BE2C (cell line): ENCODE results near the gene BLVRB.
"Not testable (repeated sequence)": the region's sequence is repeated elsewhere in the genome, so short reads cannot be mapped to it uniquely, and the experiment has no call there.

ENCODE experiments used
- DNase-seq: peaks from one replicate; pipeline ENCODE4 v3.0.0-alpha.2; 2020
- H3K27me3 ChIP-seq: fragments of 250-450 bp; sonication (Bioruptor Pico); 2 replicates; pipeline ENCODE4 v1.5.1; 2020; ENCODE audit warnings: mild to moderate bottlenecking
- H3K36me3 ChIP-seq: fragments of 250-450 bp; sonication (Bioruptor Pico); 2 replicates; pipeline ENCODE4 v1.5.1; 2020; ENCODE audit warnings: mild to moderate bottlenecking
- H3K4me1 ChIP-seq: fragments of 250-450 bp; sonication (Bioruptor Pico); 2 replicates; pipeline ENCODE4 v1.5.1; 2020
- H3K4me3 ChIP-seq: 2 replicates; pipeline ENCODE4 v1.5.1; 2011; ENCODE audit warnings: low read depth, low read length
- H3K9me3 ChIP-seq: fragments of 250-450 bp; sonication (Bioruptor Pico); 2 replicates; pipeline ENCODE4 v1.5.1; 2020
- TF ChIP-seq, protein P1 (sequence below): IDR thresholded peaks from 2 replicates; pipeline ENCODE4 v1.5.1; 2012; ENCODE audit warnings: mild to moderate bottlenecking, low read depth, low read length

The BLVRB gene

DNA sequence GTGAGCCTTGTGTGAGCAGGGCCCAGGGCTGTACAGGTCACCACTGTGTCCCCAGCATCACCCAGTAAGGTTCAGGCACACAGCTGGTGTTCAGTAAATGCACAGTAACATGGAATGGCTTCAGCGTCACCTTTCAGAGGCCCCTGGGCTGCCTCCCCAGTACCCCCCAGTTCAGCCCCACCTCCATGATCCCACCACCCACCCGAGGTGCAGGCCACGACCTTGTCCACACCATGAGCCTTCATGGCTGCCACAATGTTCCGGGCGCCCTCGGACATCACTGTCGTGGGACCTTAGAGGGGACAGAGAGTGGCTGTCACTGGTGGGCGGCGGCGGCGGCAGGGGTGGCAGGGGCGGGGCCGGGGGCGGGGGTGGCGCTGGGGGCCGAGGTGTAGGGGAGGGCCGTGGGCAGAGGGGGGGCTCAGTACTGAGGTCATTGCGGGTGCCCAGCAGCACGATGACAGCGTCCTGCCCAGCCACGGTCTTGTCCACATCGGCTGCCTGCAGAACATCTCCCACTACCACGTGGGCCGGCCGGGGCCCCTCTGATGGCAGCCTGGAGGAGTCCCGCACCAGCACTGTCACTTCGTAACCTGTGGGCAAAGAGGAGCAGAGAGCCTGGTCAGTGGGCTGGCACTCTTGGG lies 7.5 kb downstream of the BLVRB start:
- Histone ChIP-seq H3K27me3 (no peaks in the 10 kb centered on the region), H3K9me3 (no peaks in the 10 kb centered on the region), H3K4me1 (no peaks in the 10 kb centered on the region), H3K36me3 (no peaks in the 10 kb centered on the region), H3K4me3 (no peak overlapping the region)
- no peak for DNase-seq
- TF ChIP-seq, protein P1, sequence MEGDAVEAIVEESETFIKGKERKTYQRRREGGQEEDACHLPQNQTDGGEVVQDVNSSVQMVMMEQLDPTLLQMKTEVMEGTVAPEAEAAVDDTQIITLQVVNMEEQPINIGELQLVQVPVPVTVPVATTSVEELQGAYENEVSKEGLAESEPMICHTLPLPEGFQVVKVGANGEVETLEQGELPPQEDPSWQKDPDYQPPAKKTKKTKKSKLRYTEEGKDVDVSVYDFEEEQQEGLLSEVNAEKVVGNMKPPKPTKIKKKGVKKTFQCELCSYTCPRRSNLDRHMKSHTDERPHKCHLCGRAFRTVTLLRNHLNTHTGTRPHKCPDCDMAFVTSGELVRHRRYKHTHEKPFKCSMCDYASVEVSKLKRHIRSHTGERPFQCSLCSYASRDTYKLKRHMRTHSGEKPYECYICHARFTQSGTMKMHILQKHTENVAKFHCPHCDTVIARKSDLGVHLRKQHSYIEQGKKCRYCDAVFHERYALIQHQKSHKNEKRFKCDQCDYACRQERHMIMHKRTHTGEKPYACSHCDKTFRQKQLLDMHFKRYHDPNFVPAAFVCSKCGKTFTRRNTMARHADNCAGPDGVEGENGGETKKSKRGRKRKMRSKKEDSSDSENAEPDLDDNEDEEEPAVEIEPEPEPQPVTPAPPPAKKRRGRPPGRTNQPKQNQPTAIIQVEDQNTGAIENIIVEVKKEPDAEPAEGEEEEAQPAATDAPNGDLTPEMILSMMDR: no peak

DNA sequence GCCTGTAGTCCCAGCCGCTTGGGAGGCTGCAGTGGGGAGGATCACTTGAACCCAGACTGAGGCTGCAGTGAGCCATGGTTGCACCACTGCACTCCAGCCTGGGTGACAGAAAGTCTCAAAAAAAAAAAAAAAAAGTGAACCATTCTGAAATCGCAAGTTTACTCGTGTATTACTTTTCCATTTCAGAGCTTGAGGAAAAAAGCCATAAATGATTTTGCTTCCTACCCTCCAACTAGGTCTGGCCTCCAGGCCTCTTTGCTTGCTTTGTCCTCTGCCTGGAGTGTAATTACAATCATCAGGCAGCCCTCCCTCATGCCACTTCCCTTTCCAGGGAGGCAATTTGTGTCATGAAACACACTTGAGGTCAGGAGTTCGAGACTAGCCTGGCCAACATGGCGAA lies 8.5 kb downstream of the BLVRB start:
- Histone ChIP-seq H3K4me3 (no peak overlapping the region), H3K27me3 (no peaks in the 10 kb centered on the region), H3K9me3 (no peaks in the 10 kb centered on the region), H3K4me1 (no peaks in the 10 kb centered on the region), H3K36me3 (no peaks in the 10 kb centered on the region)
- TF ChIP-seq, protein P1: no peak
- DNase-seq: no peak

DNA sequence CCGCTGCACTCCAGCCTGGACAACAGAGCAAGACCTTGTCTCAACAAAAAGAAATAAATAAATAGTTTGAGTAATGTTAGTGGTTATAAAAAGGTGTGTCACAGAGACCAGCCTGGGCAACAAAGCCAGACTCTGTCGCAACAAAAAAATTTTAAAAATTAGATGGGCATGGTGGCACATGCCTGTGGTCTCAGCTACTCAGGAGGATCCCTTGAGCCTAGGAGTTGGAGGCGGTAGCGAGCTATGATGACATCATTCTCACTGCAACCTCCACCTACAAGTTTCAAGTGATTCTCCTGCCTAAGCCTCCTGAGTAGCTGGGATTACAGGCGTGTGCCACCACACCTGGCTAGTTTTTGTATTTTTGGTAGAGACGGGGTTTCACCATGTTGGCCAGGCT lies 11.6 kb downstream of the BLVRB start:
- H3K4me1 ChIP-seq, H3K4me3 ChIP-seq, H3K36me3 ChIP-seq, H3K27me3 ChIP-seq, DNase-seq, H3K9me3 ChIP-seq: not testable (repeated sequence)

DNA sequence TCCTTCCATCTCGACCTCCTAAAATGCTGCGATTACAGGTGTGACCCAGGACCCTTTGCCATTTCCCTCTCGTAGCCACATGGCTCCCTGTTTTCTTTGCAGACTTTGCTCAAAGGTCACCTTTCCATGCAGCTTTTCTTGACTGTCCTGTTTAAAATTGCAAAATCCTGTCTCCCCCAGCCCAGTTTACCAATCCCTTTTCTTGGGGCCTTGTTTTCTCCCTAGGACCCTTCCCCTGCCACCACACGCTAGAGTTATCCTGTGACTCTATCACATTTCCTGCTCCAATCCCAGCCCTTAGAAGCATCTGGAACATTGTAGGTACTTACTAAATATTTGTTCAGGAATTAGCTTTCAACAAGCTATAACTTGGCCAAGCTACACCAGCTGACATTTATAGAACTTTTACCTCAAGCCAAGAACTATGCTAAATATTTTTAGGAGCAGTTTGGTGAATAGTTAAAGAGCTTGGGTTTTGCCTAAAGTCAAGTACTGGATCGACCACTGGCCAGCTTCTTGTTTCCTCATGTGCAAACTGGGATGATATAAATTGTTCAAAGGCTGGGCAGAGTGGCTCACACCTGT lies 12.3 kb downstream of the BLVRB start:
- DNase-seq: no peak
- H3K36me3 ChIP-seq: no peaks in the 10 kb centered on the region
- TF ChIP-seq, protein P1: no peak

DNA sequence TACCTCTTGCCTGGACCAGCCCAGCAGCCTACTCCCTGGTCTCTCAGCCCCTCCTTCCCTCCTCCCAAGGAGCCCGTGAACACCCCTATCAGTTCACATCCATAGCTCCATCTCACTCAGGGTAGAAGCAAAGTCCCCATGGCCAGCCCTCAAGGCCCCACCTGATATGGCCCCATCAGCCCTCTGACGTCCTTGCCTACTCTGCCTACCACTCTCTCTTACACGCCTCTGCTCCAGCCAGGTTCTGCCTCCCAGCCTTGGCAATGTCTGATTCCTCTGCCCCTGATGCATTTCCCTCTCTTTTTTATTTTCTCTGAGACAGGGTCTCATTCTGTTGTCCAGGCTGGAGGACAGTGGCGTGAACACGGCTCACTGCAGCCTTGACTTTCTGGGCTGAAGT lies 13.5 kb downstream of the BLVRB start:
- Histone ChIP-seq H3K27me3 (no peaks in the 10 kb centered on the region), H3K4me1 (no peaks in the 10 kb centered on the region), H3K9me3 (no peaks in the 10 kb centered on the region), H3K4me3 (no peak overlapping the region), H3K36me3 (no peaks in the 10 kb centered on the region)
- TF ChIP-seq, protein P1: no peak
- no peak for DNase-seq

More for the DNA sequence above, 12.3 kb downstream of the BLVRB start:
- H3K4me3 ChIP-seq: no peak overlapping the region
- no peaks in the 10 kb centered on the region for H3K4me1 ChIP-seq
- no peaks in the 10 kb centered on the region for H3K27me3 ChIP-seq
- H3K9me3 ChIP-seq: no peaks in the 10 kb centered on the region

DNA sequence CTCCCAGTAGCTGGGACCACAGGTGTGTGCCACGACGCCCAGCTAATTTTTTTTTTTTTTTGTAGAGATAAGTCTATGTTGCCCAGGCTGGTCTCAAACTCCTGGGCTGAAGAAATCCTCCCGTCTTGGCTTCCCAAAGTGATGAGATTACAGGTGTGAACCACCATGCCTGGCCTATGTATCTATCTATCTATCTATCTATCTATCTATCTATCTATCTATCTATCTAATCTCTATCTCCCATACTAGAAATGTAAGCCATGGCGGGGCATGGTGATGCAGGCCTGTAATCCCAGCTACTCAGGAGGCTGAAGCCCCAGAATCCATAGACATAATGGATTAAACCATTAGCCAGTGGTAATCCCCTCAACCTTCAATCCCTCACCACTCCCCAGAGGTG lies 14.9 kb downstream of the BLVRB start:
- no peak overlapping the region for H3K4me3 ChIP-seq
- H3K36me3 ChIP-seq: no peaks in the 10 kb centered on the region
- H3K4me1 ChIP-seq: no peaks in the 10 kb centered on the region
- DNase-seq: no peak
- H3K27me3 ChIP-seq: no peaks in the 10 kb centered on the region
- H3K9me3 ChIP-seq: no peaks in the 10 kb centered on the region
- TF ChIP-seq, protein P1: no peak

DNA sequence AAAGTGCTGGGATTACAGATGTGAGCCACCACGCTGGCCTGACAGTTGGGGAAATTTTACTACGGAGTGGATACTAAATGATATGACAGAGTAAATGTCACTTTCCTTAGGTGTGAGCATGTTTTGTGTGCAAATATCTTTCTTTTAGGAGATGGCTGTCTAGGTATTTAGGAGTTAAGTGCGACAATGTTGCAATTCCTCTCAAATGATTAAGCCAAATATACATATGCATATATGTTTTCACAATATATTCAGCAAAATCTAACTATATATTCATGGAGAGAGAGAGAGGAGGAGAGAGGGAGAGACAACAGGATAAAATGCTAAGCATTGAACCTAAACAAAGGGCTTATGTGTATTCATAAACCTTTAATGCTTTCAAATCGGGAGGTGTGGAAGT lies 16.0 kb downstream of the BLVRB start:
- Histone ChIP-seq H3K9me3 (no peaks in the 10 kb centered on the region), H3K4me1 (peaks cover 3% of the 10 kb centered on the region; the same call in 1 of the 2 replicates), H3K4me3 (no peak overlapping the region), H3K36me3 (no peaks in the 10 kb centered on the region), H3K27me3 (no peaks in the 10 kb centered on the region)
- no peak for DNase-seq
- TF ChIP-seq, protein P1: no peak
